ENCODE data around the gene ZDHHC3.

GRCh38 chr3:44886561-44886960, 89.4 kb downstream of the ZDHHC3 start:
- TF ChIP-seq CTCF (IDR thresholded peaks at IDR 0.05; ENCODE audit: low read depth, low read length) (no peak), EZH2phosphoT487 (IDR thresholded peaks at IDR 0.05; ENCODE audit: low read depth) (no peak)

Data from OCI-LY3 (cell line).